Right lobe of liver (tissue), 4 donors: ENCODE results near the gene CELF4.

Experiments
- POLR2A ChIP-seq: fragments of 450-650 bp; IDR thresholded peaks from one replicate; pipeline ENCODE4 v1.6.1; 2017; ENCODE audit warnings: antibody characterized with exemption, mild to moderate bottlenecking
- TF ChIP-seq, protein P1 (sequence below), 4 donors: fragments of 200-600 bp in 3 of 4; fragments of 450-650 bp in 1 of 4; IDR thresholded peaks; one replicate each; pipeline versions ENCODE4 v1.5.1 to v1.8.0; 2016 to 2022; ENCODE audit warnings: antibody characterized with exemption in 4 of 4, mild to moderate bottlenecking in 2 of 4
- donor health status: DM: no; HTN: no; CAD: no.
- donor health status: DM: no; HTN: no; CAD: no.
- donor health status: DM: no; HTN: yes; CAD: no.

DNA sequence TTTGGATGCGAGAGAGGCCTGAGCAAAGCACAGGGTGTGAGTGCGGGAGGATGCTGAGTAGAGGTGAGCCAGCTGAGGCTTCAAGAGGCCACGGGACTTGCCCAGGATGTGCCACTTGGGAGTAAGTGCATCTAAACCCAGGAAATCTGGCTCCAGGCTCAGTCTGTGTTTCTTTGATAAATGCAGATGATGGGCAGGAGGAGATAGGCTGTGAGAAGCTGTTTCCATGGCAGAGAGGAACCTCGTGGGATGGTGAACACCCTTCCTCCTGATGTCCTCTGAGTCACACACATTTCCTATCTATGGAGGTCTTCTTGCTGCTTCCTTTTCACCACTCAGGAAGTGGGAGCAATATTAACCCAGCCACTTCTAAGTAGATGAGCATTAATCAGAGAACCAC is 38.4 kb upstream of the CELF4 start:
- TF ChIP-seq, protein P1, sequence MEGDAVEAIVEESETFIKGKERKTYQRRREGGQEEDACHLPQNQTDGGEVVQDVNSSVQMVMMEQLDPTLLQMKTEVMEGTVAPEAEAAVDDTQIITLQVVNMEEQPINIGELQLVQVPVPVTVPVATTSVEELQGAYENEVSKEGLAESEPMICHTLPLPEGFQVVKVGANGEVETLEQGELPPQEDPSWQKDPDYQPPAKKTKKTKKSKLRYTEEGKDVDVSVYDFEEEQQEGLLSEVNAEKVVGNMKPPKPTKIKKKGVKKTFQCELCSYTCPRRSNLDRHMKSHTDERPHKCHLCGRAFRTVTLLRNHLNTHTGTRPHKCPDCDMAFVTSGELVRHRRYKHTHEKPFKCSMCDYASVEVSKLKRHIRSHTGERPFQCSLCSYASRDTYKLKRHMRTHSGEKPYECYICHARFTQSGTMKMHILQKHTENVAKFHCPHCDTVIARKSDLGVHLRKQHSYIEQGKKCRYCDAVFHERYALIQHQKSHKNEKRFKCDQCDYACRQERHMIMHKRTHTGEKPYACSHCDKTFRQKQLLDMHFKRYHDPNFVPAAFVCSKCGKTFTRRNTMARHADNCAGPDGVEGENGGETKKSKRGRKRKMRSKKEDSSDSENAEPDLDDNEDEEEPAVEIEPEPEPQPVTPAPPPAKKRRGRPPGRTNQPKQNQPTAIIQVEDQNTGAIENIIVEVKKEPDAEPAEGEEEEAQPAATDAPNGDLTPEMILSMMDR (IDR thresholded peaks at IDR 0.05) = no peak
- no peak for TF ChIP-seq POLR2A
